SK-N-SH (cell line): ENCODE results near the gene KRTAP12-4.

Experiments
- EP300 ChIP-seq, 2 experiments: IDR thresholded peaks; 2 replicates each; pipeline versions ENCODE4 v1.4.0 to v1.6.1; 2012; ENCODE audit warnings: borderline replicate concordance in 1 of 2, low read depth in 1 of 2, low read length in 1 of 2
- GATA2 ChIP-seq: sonication (generic); formaldehyde crosslinking; IDR thresholded peaks from 2 replicates; pipeline ENCODE4 v1.5.0; 2020; ENCODE audit warnings: mild to moderate bottlenecking, missing genetic modification reagents
- JUND ChIP-seq: IDR thresholded peaks from 2 replicates; pipeline ENCODE4 v1.4.0; 2012
- NRF1 ChIP-seq: IDR thresholded peaks from 2 replicates; pipeline ENCODE4 v1.6.1; 2012; ENCODE audit warnings: low read depth, mild to moderate bottlenecking, low read length
- SIN3A ChIP-seq: IDR thresholded peaks from 2 replicates; pipeline ENCODE4 v1.6.1; 2012; ENCODE audit warnings: low read depth, mild to moderate bottlenecking, low read length, moderate library complexity, borderline replicate concordance
- TCF12 ChIP-seq: IDR thresholded peaks from 2 replicates; pipeline ENCODE4 v1.4.0; 2012
- TF ChIP-seq, protein P1 (sequence below): fragments of 200-600 bp; sonication (generic); IDR thresholded peaks from 2 replicates; pipeline ENCODE4 v1.6.1; 2017; ENCODE audit warnings: antibody characterized with exemption, mild to moderate bottlenecking, moderate library complexity
- TF ChIP-seq, protein P2 (sequence below): IDR thresholded peaks from 2 replicates; pipeline ENCODE4 v1.4.0; 2012; ENCODE audit warnings: low read depth
- TF ChIP-seq, protein P3 (sequence below): IDR thresholded peaks from 2 replicates; pipeline ENCODE4; 2012
- TF ChIP-seq, protein P4 (sequence below): IDR thresholded peaks from 2 replicates; pipeline ENCODE4 v1.6.1; 2012; ENCODE audit warnings: mild to moderate bottlenecking, low read depth, low read length, moderate library complexity

DNA sequence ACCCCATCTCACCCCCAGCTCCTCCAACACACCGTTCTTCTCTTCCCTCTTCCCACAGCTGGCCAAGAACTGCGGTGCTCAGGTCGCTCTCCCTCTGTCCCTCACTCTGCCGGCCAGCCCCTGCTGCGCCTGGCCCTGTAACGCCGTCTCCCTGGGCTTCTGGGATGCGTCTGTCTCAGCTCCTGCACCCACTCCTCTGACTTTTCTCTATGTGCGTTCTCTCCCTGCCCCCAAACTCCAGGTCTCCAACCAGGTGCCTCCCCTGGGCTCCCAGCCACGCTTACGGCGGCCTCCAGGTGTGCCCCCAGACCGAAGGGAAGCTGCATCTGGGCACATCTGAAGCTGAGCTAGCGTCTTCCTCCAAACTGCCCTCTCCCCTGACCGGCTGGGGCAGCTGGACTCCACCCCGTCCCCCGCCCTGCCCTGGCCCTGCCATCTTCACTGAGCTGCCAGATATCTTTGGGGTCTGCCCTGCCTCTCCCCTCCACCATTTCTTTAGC lies 45.1 kb upstream of the KRTAP12-4 start:
- TF ChIP-seq, protein P1, sequence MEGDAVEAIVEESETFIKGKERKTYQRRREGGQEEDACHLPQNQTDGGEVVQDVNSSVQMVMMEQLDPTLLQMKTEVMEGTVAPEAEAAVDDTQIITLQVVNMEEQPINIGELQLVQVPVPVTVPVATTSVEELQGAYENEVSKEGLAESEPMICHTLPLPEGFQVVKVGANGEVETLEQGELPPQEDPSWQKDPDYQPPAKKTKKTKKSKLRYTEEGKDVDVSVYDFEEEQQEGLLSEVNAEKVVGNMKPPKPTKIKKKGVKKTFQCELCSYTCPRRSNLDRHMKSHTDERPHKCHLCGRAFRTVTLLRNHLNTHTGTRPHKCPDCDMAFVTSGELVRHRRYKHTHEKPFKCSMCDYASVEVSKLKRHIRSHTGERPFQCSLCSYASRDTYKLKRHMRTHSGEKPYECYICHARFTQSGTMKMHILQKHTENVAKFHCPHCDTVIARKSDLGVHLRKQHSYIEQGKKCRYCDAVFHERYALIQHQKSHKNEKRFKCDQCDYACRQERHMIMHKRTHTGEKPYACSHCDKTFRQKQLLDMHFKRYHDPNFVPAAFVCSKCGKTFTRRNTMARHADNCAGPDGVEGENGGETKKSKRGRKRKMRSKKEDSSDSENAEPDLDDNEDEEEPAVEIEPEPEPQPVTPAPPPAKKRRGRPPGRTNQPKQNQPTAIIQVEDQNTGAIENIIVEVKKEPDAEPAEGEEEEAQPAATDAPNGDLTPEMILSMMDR, result no peak
- TF ChIP-seq EP300 (IDR thresholded peaks at IDR 0.05; ENCODE audit: borderline replicate concordance in 1 of 2, low read depth in 1 of 2, low read length in 1 of 2), result no peak
- TF ChIP-seq GATA2 (CRISPR knock-in tag), result no peak
- TF ChIP-seq, protein P2, sequence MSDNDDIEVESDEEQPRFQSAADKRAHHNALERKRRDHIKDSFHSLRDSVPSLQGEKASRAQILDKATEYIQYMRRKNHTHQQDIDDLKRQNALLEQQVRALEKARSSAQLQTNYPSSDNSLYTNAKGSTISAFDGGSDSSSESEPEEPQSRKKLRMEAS, result no peak
- TF ChIP-seq TCF12, result no peak
- TF ChIP-seq, protein P3, sequence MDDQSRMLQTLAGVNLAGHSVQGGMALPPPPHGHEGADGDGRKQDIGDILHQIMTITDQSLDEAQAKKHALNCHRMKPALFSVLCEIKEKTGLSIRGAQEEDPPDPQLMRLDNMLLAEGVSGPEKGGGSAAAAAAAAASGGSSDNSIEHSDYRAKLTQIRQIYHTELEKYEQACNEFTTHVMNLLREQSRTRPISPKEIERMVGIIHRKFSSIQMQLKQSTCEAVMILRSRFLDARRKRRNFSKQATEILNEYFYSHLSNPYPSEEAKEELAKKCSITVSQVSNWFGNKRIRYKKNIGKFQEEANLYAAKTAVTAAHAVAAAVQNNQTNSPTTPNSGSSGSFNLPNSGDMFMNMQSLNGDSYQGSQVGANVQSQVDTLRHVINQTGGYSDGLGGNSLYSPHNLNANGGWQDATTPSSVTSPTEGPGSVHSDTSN, result no peak
- TF ChIP-seq, protein P4, sequence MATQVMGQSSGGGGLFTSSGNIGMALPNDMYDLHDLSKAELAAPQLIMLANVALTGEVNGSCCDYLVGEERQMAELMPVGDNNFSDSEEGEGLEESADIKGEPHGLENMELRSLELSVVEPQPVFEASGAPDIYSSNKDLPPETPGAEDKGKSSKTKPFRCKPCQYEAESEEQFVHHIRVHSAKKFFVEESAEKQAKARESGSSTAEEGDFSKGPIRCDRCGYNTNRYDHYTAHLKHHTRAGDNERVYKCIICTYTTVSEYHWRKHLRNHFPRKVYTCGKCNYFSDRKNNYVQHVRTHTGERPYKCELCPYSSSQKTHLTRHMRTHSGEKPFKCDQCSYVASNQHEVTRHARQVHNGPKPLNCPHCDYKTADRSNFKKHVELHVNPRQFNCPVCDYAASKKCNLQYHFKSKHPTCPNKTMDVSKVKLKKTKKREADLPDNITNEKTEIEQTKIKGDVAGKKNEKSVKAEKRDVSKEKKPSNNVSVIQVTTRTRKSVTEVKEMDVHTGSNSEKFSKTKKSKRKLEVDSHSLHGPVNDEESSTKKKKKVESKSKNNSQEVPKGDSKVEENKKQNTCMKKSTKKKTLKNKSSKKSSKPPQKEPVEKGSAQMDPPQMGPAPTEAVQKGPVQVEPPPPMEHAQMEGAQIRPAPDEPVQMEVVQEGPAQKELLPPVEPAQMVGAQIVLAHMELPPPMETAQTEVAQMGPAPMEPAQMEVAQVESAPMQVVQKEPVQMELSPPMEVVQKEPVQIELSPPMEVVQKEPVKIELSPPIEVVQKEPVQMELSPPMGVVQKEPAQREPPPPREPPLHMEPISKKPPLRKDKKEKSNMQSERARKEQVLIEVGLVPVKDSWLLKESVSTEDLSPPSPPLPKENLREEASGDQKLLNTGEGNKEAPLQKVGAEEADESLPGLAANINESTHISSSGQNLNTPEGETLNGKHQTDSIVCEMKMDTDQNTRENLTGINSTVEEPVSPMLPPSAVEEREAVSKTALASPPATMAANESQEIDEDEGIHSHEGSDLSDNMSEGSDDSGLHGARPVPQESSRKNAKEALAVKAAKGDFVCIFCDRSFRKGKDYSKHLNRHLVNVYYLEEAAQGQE, result no peak
- no peak for TF ChIP-seq NRF1
- TF ChIP-seq JUND, result no peak
- no peak for TF ChIP-seq SIN3A
